PC-9 (cell line): Measurements from ENCODE around the gene WNK1. TPM values are rescaled to one million over a fixed set of nuclear protein-coding genes. Genes with fewer than 3 reads are reported as not detected.

ENCODE experiments used
- BruUV-seq: library from RNA; stranded (reverse); fragments of 400-500 nt; replicated peaks from 2 replicates; lab custom pipeline; 2021; lab: Mats Ljungman, UMichigan
- CTCF ChIA-PET: fragments of 300-600 bp; sonication (Branson Sonifier 250); formaldehyde crosslinking; loops from one replicate; lab custom pipeline; 2022; ENCODE audit warnings: antibody characterized with exemption; lab: Charles Lee
- POLR2A ChIA-PET: fragments of 300-600 bp; sonication (Branson Sonifier 250); formaldehyde crosslinking; loops from one replicate; lab custom pipeline; 2022; ENCODE audit warnings: antibody characterized with exemption; ENCODE audit not compliant: unreplicated experiment; lab: Charles Lee
- DNase-seq, 2 experiments: peaks; one replicate each; pipeline versions ENCODE4 v3.0.0 to v3.0.0-alpha.2; 2015 to 2022; ENCODE audit warnings: mixed read lengths in 1 of 2
- H2AFZ ChIP-seq: fragments of 200-600 bp; sonication (generic); 2 replicates; pipeline ENCODE4 v1.8.1; 2017; ENCODE audit warnings: antibody characterized with exemption
- H3F3A ChIP-seq: fragments of 200-600 bp; sonication (generic); 2 replicates; pipeline ENCODE4 v1.8.1; 2017; ENCODE audit warnings: antibody characterized with exemption, mild to moderate bottlenecking, low read depth; ENCODE audit not compliant: insufficient read depth
- H3K27ac ChIP-seq: fragments of 200-600 bp; sonication (generic); 2 replicates; pipeline ENCODE4 v1.6.1; 2016; ENCODE audit warnings: mixed run types
- H3K27me3 ChIP-seq: fragments of 200-600 bp; sonication (generic); 2 replicates; pipeline ENCODE4 v1.6.1; 2016; ENCODE audit warnings: low read depth, mixed run types; ENCODE audit not compliant: insufficient read depth
- H3K36me3 ChIP-seq: fragments of 200-600 bp; sonication (generic); 2 replicates; pipeline ENCODE4 v1.6.1; 2016; ENCODE audit warnings: low read depth, mixed run types
- H3K4me1 ChIP-seq: fragments of 200-600 bp; sonication (generic); replicated peaks from 2 replicates; pipeline ENCODE4 v1.6.1; 2016; ENCODE audit warnings: mixed run types; ENCODE audit not compliant: insufficient read depth
- H3K4me2 ChIP-seq: fragments of 200-600 bp; sonication (generic); 2 replicates; pipeline ENCODE4 v1.6.1; 2017; ENCODE audit warnings: mixed run types
- H3K4me3 ChIP-seq: fragments of 200-600 bp; sonication (generic); 2 replicates; pipeline ENCODE4 v1.6.1; 2016; ENCODE audit warnings: mixed run types
- H3K79me2 ChIP-seq: fragments of 200-600 bp; sonication (generic); 2 replicates; pipeline ENCODE4 v1.6.1; 2017; ENCODE audit warnings: low read depth, mixed run types
- H3K9me2 ChIP-seq: fragments of 200-600 bp; sonication (generic); 2 replicates; pipeline ENCODE4 v1.8.1; 2017; ENCODE audit warnings: mild to moderate bottlenecking; ENCODE audit not compliant: insufficient read depth
- H3K9me3 ChIP-seq: fragments of 200-600 bp; sonication (generic); 2 replicates; pipeline ENCODE4 v1.8.1; 2016; ENCODE audit warnings: low read depth; ENCODE audit not compliant: insufficient read depth
- H4K20me1 ChIP-seq: fragments of 200-600 bp; sonication (generic); 2 replicates; pipeline ENCODE4 v1.8.1; 2017; ENCODE audit not compliant: insufficient read depth
- CTCF ChIP-seq: fragments of 200-600 bp; sonication (generic); conservative IDR thresholded peaks from 2 replicates; pipeline ENCODE4 v1.6.1; 2017; ENCODE audit warnings: mixed run types, antibody characterized with exemption, mild to moderate bottlenecking, moderate library complexity
- EZH2 ChIP-seq: fragments of 200-600 bp; sonication (generic); IDR thresholded peaks from 2 replicates; pipeline ENCODE4 v1.8.0; 2017; ENCODE audit warnings: antibody characterized with exemption, low read depth
- intact Hi-C: fragments of 100-400 bp; cut with micrococcal nuclease; formaldehyde crosslinking; loops from one replicate; pipeline ENCODE4 v1.10.0; 2022; ENCODE audit not compliant: unreplicated experiment
- total RNA-seq: library from RNA; stranded (reverse); gene quantifications from 2 replicates; pipeline ENCODE4 v1.2.3, GENCODE V29; 2021

The WNK1 gene
- total RNA-seq, 1 experiment from 2014 or later, result 142 TPM

- TF ChIP-seq CTCF (no peak), EZH2 (no peak)
- Histone ChIP-seq H3K27ac (peak overlapping the region; percentile 38), H3K4me2 (peak overlapping the region; percentile 78), H3K4me3 (peak overlapping the region; percentile 81), H3K9me3 (no peaks in the 10 kb centered on the region), H3K27me3 (no peaks in the 10 kb centered on the region), H3K4me1 (peaks cover 24% of the 10 kb centered on the region), H2AFZ (peak overlapping the region; percentile 83), H3K79me2 (peaks cover 26% of the 10 kb centered on the region), H4K20me1 (peaks cover 23% of the 10 kb centered on the region), H3F3A (peaks cover 31% of the 10 kb centered on the region), H3K36me3 (no peaks in the 10 kb centered on the region), H3K9me2 (no peaks in the 10 kb centered on the region)
- DNase-seq, result no peak
- CTCF ChIA-PET, result interaction anchor here (0.5 to 2.1 kb wide), 15 partner anchors 8 to 199 kb away, joined by 3 to 25 read pairs (median 3); partner anchors contain the start of gene RAD52
- BruUV-seq, result TSS peak; percentile 24
- POLR2A ChIA-PET, result interaction anchor here (0.5 to 1.1 kb wide), 10 partner anchors 10 to 856 kb away, joined by 3 to 26 read pairs (median 4); no protein-coding TSS in a partner anchor
- intact Hi-C loops, result loop anchor here (1.0 to 5.0 kb wide), 7 partner anchors 107 to 842 kb away; partner anchors contain the start of genes FBXL14 and RAD52
Measured at GRCh38 chr12:750366-751191, 1.8 kb upstream of the WNK1 start.

DNA sequence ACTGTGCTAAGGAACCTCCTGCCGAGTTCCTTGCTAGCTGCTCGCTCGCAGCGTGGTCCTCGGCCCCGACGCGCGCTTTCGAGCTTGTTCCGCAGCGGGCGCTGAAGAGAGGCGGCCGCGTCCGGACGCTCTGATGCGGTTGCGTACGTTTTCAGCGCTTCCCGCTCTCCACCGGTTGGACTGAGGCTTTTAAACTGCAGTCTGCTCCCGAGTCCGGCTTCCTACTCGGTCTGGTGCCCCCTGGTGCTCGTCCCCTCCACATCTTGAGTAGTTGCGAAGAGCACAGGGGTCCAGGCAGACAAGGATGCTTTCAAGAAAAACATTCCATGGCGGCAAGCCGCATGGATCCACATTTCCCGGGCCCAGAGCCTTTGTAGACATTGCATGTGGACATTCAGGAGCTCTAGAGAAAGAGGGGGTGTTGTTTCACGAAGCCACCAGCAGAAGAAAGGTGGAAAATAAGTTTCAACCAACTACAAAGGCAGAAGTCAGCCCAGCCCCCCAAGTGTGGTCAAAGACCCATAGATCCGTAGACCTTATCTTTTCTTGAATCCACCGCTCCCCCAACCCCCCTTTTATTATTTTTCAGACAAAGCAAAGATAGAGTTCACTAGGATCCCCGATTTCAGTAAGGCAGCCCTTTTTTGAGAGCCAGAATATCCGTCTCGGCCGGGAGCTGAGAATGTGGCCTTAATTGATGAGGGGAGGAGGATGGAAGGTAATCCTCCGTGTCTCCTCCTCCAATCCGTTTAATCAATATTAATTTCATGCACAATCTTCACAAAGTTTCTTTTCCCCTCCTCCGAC is 984 bp upstream of the WNK1 start:
- Histone ChIP-seq H3K4me3 (peak overlapping the region; percentile 81), H4K20me1 (peaks cover 32% of the 10 kb centered on the region), H3K36me3 (no peaks in the 10 kb centered on the region), H3F3A (peaks cover 32% of the 10 kb centered on the region), H3K4me2 (peak overlapping the region; percentile 78), H3K9me3 (no peaks in the 10 kb centered on the region), H3K27ac (peak overlapping the region; percentile 38), H3K4me1 (peaks cover 32% of the 10 kb centered on the region), H3K27me3 (no peaks in the 10 kb centered on the region), H3K79me2 (peaks cover 34% of the 10 kb centered on the region), H2AFZ (peak overlapping the region; percentile 83), H3K9me2 (no peaks in the 10 kb centered on the region)
- POLR2A ChIA-PET, result interaction anchor here (0.6 to 1.1 kb wide), 9 partner anchors 9 to 429 kb away, joined by 3 to 26 read pairs (median 4); no protein-coding TSS in a partner anchor
- BruUV-seq, result no TSS peak
- DNase-seq, result peak; percentile 90 to 92
- TF ChIP-seq EZH2 (no peak), CTCF (peak; percentile 84)
- intact Hi-C loops, result loop anchor here (1.0 to 5.0 kb wide), 7 partner anchors 108 to 841 kb away; partner anchors contain the start of genes FBXL14 and RAD52
- CTCF ChIA-PET, result interaction anchor here (0.5 to 2.1 kb wide), 18 partner anchors 19 to 902 kb away, joined by 3 to 25 read pairs (median 4); partner anchors contain the start of gene RAD52
